Measurements from ENCODE around the gene AKAP13.
"Not testable (repeated sequence)": the region's sequence is repeated elsewhere in the genome, so short reads cannot be mapped to it uniquely, and the experiment has no call there.

Gene AKAP13

GRCh38 chr15:85636351-85636750, 255.9 kb downstream of the AKAP13 start:
- no peak for DNase-seq

- no peak for DNase-seq
These were observed 259.5 kb downstream of the AKAP13 start for GRCh38 chr15:85639752-85640381.

- no peak for DNase-seq
These were observed 261.8 kb downstream of the AKAP13 start for GRCh38 chr15:85642065-85642692.

GRCh38 chr15:85642693-85643066, 262.3 kb downstream of the AKAP13 start:
- no peak for DNase-seq

- no peak for DNase-seq
These were observed 266.2 kb downstream of the AKAP13 start for GRCh38 chr15:85646538-85647091.

DNA sequence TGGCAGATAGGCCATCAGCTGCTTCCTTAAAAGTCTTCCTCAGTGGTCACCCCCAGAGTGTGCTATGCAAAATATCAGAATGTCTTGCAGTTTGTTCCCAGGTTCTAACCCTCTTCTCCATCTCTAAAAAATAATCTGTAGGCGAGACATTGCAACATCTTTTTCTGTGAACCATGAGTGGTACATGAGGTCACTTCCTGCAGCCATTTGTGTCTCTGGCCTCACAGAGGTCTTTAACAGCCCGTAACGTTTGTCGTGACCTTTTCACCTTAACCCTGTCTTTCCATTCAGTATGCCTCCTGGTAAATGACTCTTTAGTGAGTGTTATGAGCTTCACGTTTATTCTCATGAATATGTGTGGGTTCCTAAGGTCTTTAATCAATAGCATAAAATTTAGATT, 269.0 kb downstream of the AKAP13 start:
- DNase-seq, result no peak

DNA sequence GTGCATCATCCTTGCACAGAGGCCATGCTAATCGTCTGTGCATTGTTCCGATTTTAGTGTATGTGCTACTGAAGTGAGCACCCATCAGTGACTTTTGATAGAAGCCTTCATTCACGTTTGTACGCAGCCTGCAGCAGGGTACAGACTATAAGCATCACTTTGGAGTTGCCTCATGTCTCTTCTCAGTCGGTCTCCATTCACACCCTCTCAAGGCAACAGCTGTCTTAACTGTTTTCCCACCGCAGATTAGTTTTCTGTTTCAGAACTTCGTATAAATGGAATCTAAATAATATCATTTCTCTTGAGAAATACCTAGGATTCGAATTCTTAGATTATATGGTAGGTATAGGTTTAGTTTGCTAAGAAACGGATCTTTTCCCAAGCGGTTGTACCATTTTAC, 271.1 kb downstream of the AKAP13 start:
- DNase-seq, result no peak

- DNase-seq, result no peak
These were observed 272.1 kb downstream of the AKAP13 start for GRCh38 chr15:85652457-85652856.

DNA sequence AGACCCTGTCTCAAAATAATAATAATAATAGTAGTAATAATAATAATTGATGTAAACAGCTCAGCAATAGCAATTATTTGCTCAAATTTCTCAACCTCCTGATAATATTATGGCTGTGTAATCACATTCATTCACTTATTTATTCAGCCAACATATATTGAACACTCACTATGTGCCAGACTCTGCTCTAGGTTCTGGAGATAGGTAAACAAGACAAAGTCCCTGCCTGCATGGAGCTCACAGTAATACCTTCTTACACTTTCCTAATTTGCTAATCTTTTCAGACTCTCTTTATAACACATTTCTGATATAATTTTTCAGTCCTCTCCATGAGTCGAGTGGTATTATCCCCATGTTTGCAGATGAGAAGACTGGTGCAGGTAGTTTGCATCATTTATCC, 276.7 kb downstream of the AKAP13 start:
- DNase-seq, result no peak

DNA sequence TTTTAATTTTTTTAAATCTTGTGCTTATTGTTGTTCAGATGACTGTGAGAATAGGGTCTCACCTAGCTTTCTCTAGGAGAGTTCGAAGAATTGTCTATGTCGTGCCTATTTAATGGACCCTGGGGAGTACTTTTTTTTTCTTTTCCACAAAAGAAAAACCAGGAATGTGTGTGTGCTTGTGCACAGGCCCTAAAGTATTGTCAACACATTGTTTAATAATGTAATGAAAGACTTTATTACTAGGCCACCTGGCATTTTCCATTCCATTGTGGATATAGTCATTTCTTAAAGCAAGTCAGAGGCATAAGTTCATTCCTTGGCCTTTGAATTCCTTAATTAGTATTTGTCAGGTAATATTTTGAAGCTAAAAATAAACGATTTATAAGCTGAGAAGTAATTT, 278.4 kb downstream of the AKAP13 start:
- no peak for DNase-seq

DNA sequence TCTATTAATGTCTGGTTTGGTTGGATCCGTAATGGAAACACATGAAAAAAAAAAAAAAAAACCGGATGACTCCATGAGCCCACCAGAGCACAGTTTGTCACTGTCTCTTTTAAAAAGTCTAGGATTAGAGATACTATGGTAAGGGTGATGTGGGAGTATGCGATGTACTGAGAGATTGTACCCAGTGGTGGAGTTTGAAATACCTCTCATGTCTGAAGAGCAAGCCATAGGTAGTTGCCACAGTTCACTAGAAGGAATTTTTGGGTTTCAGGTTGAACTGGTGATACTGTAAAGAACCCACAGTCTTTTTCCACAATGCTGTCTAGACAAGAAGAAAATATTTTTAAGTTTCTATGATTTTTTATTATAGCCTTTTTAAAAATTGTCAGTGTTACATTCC, 281.5 kb downstream of the AKAP13 start:
- DNase-seq, result no peak

DNA sequence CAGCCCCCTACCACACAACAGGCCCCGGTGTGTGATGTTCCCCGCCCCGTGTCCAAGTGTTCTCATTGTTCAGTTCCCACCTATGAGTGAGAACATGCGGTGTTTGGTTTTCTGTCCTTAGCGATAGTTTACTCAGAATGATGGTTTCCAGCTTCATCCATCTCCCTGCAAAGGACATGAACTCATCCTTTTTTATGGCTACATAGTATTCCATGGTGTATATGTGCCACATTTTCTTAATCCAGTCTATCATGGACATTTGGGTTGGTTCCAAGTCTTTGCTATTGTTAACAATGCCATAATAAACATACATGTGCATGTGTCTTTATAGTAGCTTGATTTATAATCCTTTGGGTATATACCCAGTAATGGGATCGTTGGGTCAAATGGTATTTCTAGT, 285.3 kb downstream of the AKAP13 start:
- not testable (repeated sequence) for DNase-seq

GRCh38 chr15:85667491-85668424, 287.4 kb downstream of the AKAP13 start:
- DNase-seq, result no peak

GRCh38 chr15:85671156-85671555, 290.8 kb downstream of the AKAP13 start:
- DNase-seq, result no peak

- no peak for DNase-seq
These were observed 292.1 kb downstream of the AKAP13 start for GRCh38 chr15:85672332-85673084.

DNA sequence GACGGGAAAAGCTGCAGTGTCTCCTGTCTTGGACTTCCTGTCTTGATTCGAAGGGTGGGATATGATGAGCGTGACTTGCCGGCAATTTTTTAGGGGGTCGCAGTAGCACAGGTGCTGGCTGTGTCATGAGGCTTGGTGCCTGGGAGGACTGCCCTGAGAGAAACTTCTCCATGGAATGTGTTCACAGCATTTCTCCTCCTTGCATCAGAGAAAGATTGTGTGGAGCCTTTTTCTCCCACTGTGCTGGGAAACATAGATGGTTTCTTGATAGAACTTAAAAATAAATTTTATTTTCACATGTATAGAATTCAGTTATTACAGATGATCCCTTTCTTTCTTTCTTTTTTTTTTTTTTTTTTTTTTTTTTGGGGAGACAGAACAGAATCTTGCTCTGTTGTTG, 292.9 kb downstream of the AKAP13 start:
- DNase-seq, result no peak

DNA sequence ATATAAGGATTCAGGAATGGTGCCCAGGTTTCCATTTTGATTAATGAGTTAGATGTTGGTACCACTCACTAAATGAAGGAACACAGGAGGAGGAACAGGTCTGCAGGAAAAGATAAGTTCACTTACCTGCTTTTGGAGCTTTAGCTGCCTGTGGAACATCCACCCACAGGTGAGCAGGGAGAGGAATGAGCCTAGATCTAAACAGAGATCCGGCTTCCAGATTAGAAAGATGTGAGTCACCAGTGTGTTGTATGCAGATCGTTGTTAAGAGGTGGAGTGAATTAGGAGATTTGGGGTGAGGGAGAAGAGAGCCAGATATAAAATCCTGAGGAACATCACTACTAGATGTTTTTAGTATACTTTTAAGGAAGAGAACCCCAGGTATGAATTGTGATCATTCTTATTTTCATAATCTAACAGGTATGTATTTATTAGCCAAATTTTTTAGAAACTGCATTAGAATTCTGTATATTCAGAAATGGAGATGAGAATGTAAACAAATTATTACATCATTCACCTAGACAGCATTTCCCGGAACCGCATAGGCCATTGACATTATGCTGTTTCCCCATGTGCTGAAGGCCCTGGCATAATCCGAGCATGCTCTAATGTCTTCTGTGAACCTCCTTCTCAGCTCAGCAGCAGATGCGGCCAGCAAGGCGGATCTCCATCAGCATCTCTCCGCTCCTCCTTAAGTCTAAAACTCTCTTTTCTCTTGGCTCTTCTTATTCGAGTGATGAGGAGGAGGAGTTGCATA, 296.1 kb downstream of the AKAP13 start:
- DNase-seq, result no peak

- DNase-seq, result no peak
These were observed 298.8 kb downstream of the AKAP13 start for GRCh38 chr15:85679231-85679630.

- no peak for DNase-seq
These were observed 301.0 kb downstream of the AKAP13 start for GRCh38 chr15:85681386-85681785.

DNA sequence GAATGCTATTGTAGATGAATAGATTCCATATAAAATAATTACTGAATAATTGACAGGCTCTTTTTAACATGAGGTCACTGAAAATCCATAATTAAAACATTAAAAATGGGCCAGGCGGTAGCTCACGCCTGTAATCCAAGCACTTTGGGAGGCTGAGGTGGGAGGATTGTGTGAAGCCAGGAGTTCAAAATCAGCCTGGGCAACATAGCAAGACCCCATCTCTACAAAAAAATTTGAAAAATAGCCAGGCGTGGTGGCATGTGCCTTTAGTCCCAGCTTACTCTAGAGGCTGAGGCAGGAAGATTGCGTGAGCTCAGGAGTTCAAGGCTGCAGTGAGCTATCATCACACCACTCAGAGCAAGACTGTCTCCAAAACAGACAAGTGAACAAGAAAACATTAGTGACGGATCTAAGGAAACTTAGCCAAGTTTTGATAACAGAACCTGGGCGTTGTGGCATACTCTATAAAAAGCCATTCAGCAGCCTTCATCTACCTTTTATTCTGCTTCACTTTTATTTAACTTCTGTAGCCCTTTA, 303.8 kb downstream of the AKAP13 start:
- no peak for DNase-seq

GRCh38 chr15:85685356-85685755, 305.0 kb downstream of the AKAP13 start:
- DNase-seq, result no peak

- no peak for DNase-seq
These were observed 306.9 kb downstream of the AKAP13 start for GRCh38 chr15:85687329-85687728.

Data from NCI-H2029 (cell line).